Measurements from ENCODE around the gene SUB1. TPM values are rescaled to one million over a fixed set of nuclear protein-coding genes. Genes with fewer than 3 reads are reported as not detected.

Gene SUB1
- total RNA-seq, 4 donors from 2014 or later, result 42.0 to 287 (median 127) TPM

GRCh38 chr5:32638309-32638708 is 53.0 kb downstream of the SUB1 start:
- H3K9me3 ChIP-seq, result no peaks in the 10 kb centered on the region
- no peak for DNase-seq
- no peak overlapping the region for H3K27ac ChIP-seq
- no peaks in the 10 kb centered on the region for H3K36me3 ChIP-seq
- TF ChIP-seq POLR2A (IDR thresholded peaks at IDR 0.05) (no peak), CTCF (IDR thresholded peaks at IDR 0.05) (no peak)
- intact Hi-C loops (cut with DNase I; ENCODE audit: low total_unique reads), result no loop called here
- H3K4me1 ChIP-seq, result no peaks in the 10 kb centered on the region
- H3K4me3 ChIP-seq, result no peak overlapping the region
- H3K27me3 ChIP-seq, result no peaks in the 10 kb centered on the region

- H3K27ac ChIP-seq, result no peak overlapping the region
- no peaks in the 10 kb centered on the region for H3K4me1 ChIP-seq
- TF ChIP-seq POLR2A (IDR thresholded peaks at IDR 0.05), result no peak
- no peak for TF ChIP-seq CTCF (IDR thresholded peaks at IDR 0.05)
- no peaks in the 10 kb centered on the region for H3K36me3 ChIP-seq
- H3K4me3 ChIP-seq, result no peak overlapping the region
- DNase-seq, result no peak
- no peaks in the 10 kb centered on the region for H3K9me3 ChIP-seq
- H3K27me3 ChIP-seq, result no peaks in the 10 kb centered on the region
- intact Hi-C loops (cut with DNase I; ENCODE audit: low total_unique reads), result no loop called here
Measured at GRCh38 chr5:32639943-32640342, 54.6 kb downstream of the SUB1 start.

GRCh38 chr5:32642276-32643002 is 57.1 kb downstream of the SUB1 start:
- Histone ChIP-seq H3K4me3 (no peak overlapping the region), H3K9me3 (no peaks in the 10 kb centered on the region), H3K4me1 (no peaks in the 10 kb centered on the region), H3K27me3 (no peaks in the 10 kb centered on the region), H3K27ac (no peak overlapping the region), H3K36me3 (no peaks in the 10 kb centered on the region)
- no peak for DNase-seq
- TF ChIP-seq POLR2A (IDR thresholded peaks at IDR 0.05) (no peak), CTCF (IDR thresholded peaks at IDR 0.05) (no peak)
- intact Hi-C loops (cut with DNase I; ENCODE audit: low total_unique reads), result no loop called here

- Histone ChIP-seq H3K4me3 (no peak overlapping the region), H3K9me3 (no peaks in the 10 kb centered on the region), H3K27me3 (no peaks in the 10 kb centered on the region), H3K36me3 (no peaks in the 10 kb centered on the region), H3K4me1 (no peaks in the 10 kb centered on the region), H3K27ac (no peak overlapping the region)
- TF ChIP-seq CTCF (IDR thresholded peaks at IDR 0.05), result no peak
- TF ChIP-seq POLR2A (IDR thresholded peaks at IDR 0.05), result no peak
- intact Hi-C loops (cut with DNase I; ENCODE audit: low total_unique reads), result no loop called here
- DNase-seq, result no peak
Measured at GRCh38 chr5:32645246-32645645, 59.9 kb downstream of the SUB1 start.

- Histone ChIP-seq H3K36me3 (no peaks in the 10 kb centered on the region), H3K4me1 (no peaks in the 10 kb centered on the region), H3K9me3 (no peaks in the 10 kb centered on the region), H3K27ac (no peak overlapping the region), H3K4me3 (no peak overlapping the region), H3K27me3 (no peaks in the 10 kb centered on the region)
- DNase-seq, result no peak
- TF ChIP-seq CTCF (IDR thresholded peaks at IDR 0.05), result no peak
- no peak for TF ChIP-seq POLR2A (IDR thresholded peaks at IDR 0.05)
- intact Hi-C loops (cut with DNase I; ENCODE audit: low total_unique reads), result no loop called here
Measured at GRCh38 chr5:32646061-32646969, 61.0 kb downstream of the SUB1 start.

Data from uterus (tissue), 4 donors.